NB4 (cell line): Measurements from ENCODE around the gene G0S2.

ENCODE experiments used
- DNase-seq: peaks from one replicate; pipeline ENCODE4 v3.0.0; 2010; ENCODE audit warnings: low read depth
- H3K4me3 ChIP-seq: one replicate; pipeline ENCODE4 v1.5.1; 2011; ENCODE audit warnings: mild to moderate bottlenecking, low read depth, low read length, moderate library complexity
- CTCF ChIP-seq: IDR thresholded peaks from one replicate; pipeline ENCODE4 v1.5.1; 2012; ENCODE audit warnings: low read depth, low read length
- MAX ChIP-seq: IDR thresholded peaks from 2 replicates; pipeline ENCODE4 v1.6.1; 2011; ENCODE audit warnings: low read depth, low read length
- MYC ChIP-seq: IDR thresholded peaks from 2 replicates; pipeline ENCODE4 v1.6.1; 2011; ENCODE audit warnings: low read depth, low read length
- POLR2A ChIP-seq: IDR thresholded peaks from 2 replicates; pipeline ENCODE4 v1.6.1; 2011; ENCODE audit warnings: mild to moderate bottlenecking; ENCODE audit not compliant: insufficient read length; ENCODE audit errors: extremely low read depth

Gene G0S2

GRCh38 chr1:209641832-209642172 lies 33.4 kb upstream of the G0S2 start:
- DNase-seq: no peak
- TF ChIP-seq POLR2A (no peak), MYC (no peak), CTCF (no peak), MAX (no peak)
- H3K4me3 ChIP-seq: no peak overlapping the region

GRCh38 chr1:209642816-209643215 lies 32.4 kb upstream of the G0S2 start:
- no peak overlapping the region for H3K4me3 ChIP-seq
- TF ChIP-seq MAX (no peak), POLR2A (no peak), CTCF (no peak)
- no peak for DNase-seq

- H3K4me3 ChIP-seq: no peak overlapping the region
- no peak for DNase-seq
- TF ChIP-seq POLR2A (no peak), CTCF (no peak), MYC (no peak), MAX (no peak)
Measured at GRCh38 chr1:209643285-209644020, 31.8 kb upstream of the G0S2 start.

- no peak overlapping the region for H3K4me3 ChIP-seq
- DNase-seq: no peak
- TF ChIP-seq MAX: no peak
- TF ChIP-seq MYC: no peak
- no peak for TF ChIP-seq CTCF
- no peak for TF ChIP-seq POLR2A
Measured at GRCh38 chr1:209645574-209646452, 29.4 kb upstream of the G0S2 start.

GRCh38 chr1:209646558-209646957 lies 28.7 kb upstream of the G0S2 start:
- no peak overlapping the region for H3K4me3 ChIP-seq
- TF ChIP-seq POLR2A (no peak), CTCF (peak; percentile 2)
- DNase-seq: no peak
